HCT116 (cell line): ENCODE data around the gene SLC6A7. TPM values are rescaled to one million over a fixed set of nuclear protein-coding genes. Genes with fewer than 3 reads are reported as not detected.

ENCODE experiments used
- ATAC-seq: fragments of 200-7000 bp; cut with Tn5 transposase; 2 replicates; pipeline ENCODE4 v1.9.1; 2020; ENCODE audit warnings: mild to moderate bottlenecking, moderate library complexity
- BruUV-seq: library from RNA; stranded (reverse); fragments of 400-500 nt; replicated peaks from 2 replicates; lab custom pipeline; 2021; lab: Mats Ljungman, UMichigan
- CTCF ChIA-PET: fragments of 300-600 bp; sonication (Branson Sonifier 250); formaldehyde crosslinking; loops from one replicate; lab custom pipeline; 2021; ENCODE audit warnings: antibody characterized with exemption; lab: Charles Lee
- POLR2A ChIA-PET: fragments of 300-600, 350-600 bp; sonication (Branson Sonifier 250); formaldehyde crosslinking; loops from one replicate; lab custom pipeline; 2021; ENCODE audit warnings: antibody characterized with exemption; lab: Charles Lee
- RAD21 ChIA-PET, 2 experiments: fragments of 300-600 bp; sonication (Branson Sonifier 250); formaldehyde crosslinking; loops; one replicate each; lab custom pipeline; 2023; ENCODE audit warnings: low total read pairs in 2 of 2; ENCODE audit not compliant: uncharacterized antibody in 2 of 2, unreplicated experiment in 2 of 2, low non-redundant PET in 1 of 2; lab: Charles Lee
- DNase-seq: peaks from one replicate; pipeline ENCODE4 v3.0.0-alpha.2; 2010; ENCODE audit warnings: low read depth, low spot score
- H2AFZ ChIP-seq: fragments of 200-600 bp; shearing (Covaris generic), sonication (generic); 2 replicates; pipeline ENCODE4 v1.6.1; 2017; ENCODE audit warnings: low read depth, mixed run types, mixed read lengths, antibody characterized with exemption, low read length; ENCODE audit not compliant: poor library complexity, severe bottlenecking
- H3K27ac ChIP-seq: 2 replicates; pipeline ENCODE4 v1.5.1; 2012; ENCODE audit warnings: low read depth, low read length
- H3K27me3 ChIP-seq: fragments of 200-600 bp; sonication (generic); 2 replicates; pipeline ENCODE4 v1.6.1; 2016; ENCODE audit warnings: mixed run types, low read length, mixed read lengths; ENCODE audit not compliant: insufficient read depth
- H3K36me3 ChIP-seq, 2 experiments: fragments of 200-500 bp in 1 of 2; fragments of 200-600 bp in 1 of 2; sonication (Bioruptor generic) in 1 of 2; sonication (generic) in 1 of 2; 2 replicates each; pipeline versions ENCODE4 v1.5.1 to v1.6.1; 2014 to 2016; ENCODE audit warnings: low read length in 2 of 2, inconsistent platforms in 1 of 2, mixed read lengths in 1 of 2, mixed run types in 1 of 2; ENCODE audit not compliant: insufficient read depth in 2 of 2, control insufficient read depth in 1 of 2
- H3K4me1 ChIP-seq, 2 experiments: fragments of 200-600 bp in 1 of 2; sonication (generic) in 1 of 2; 2 replicates each; pipeline versions ENCODE4 v1.5.1 to v1.6.1; 2012 to 2017; ENCODE audit warnings: low read length in 2 of 2, inconsistent platforms in 1 of 2, mild to moderate bottlenecking in 1 of 2, mixed read lengths in 1 of 2, mixed run types in 1 of 2, moderate library complexity in 1 of 2; ENCODE audit not compliant: insufficient read depth in 2 of 2, control insufficient read depth in 1 of 2
- H3K4me2 ChIP-seq: fragments of 200-600 bp; sonication (generic); 2 replicates; pipeline ENCODE4 v1.6.1; 2017; ENCODE audit warnings: mixed run types, low read length, mixed read lengths
- H3K4me3 ChIP-seq, 2 experiments: fragments of 200-600 bp in 1 of 2; sonication (generic) in 1 of 2; replicated peaks in 1 of 2; 2 replicates each; pipeline ENCODE4 v1.5.1; 2011 to 2016; ENCODE audit warnings: low read length in 2 of 2, control low read depth in 1 of 2, low read depth in 1 of 2, mild to moderate bottlenecking in 1 of 2, mixed read lengths in 1 of 2, mixed run types in 1 of 2
- H3K79me2 ChIP-seq: fragments of 200-600 bp; sonication (generic); 2 replicates; pipeline ENCODE4 v1.6.1; 2017; ENCODE audit warnings: mild to moderate bottlenecking, mixed run types, low read length, moderate library complexity, mixed read lengths; ENCODE audit not compliant: insufficient read depth
- H3K9ac ChIP-seq: fragments of 200-600 bp; sonication (generic); 2 replicates; pipeline ENCODE4 v1.6.1; 2016; ENCODE audit warnings: low read length, mixed read lengths
- H3K9me2 ChIP-seq: fragments of 200-600 bp; sonication (generic), shearing (Covaris generic); 2 replicates; pipeline ENCODE4 v1.6.1; 2017; ENCODE audit warnings: mixed run types, mild to moderate bottlenecking, moderate library complexity; ENCODE audit not compliant: insufficient read depth
- H3K9me3 ChIP-seq, 2 experiments: fragments of 200-500 bp in 1 of 2; fragments of 200-600 bp in 1 of 2; sonication (Bioruptor generic) in 1 of 2; sonication (generic) in 1 of 2; 2 replicates each; pipeline ENCODE4 v1.6.1; 2014 to 2017; ENCODE audit warnings: low read length in 2 of 2, mixed read lengths in 2 of 2, inconsistent platforms in 1 of 2, low read depth in 1 of 2, mild to moderate bottlenecking in 1 of 2, mixed run types in 1 of 2, moderate library complexity in 1 of 2; ENCODE audit not compliant: control insufficient read depth in 1 of 2, insufficient read depth in 1 of 2
- H4K20me1 ChIP-seq: fragments of 200-600 bp; sonication (generic), shearing (Covaris generic); 2 replicates; pipeline ENCODE4 v1.6.1; 2017; ENCODE audit warnings: mixed run types, mild to moderate bottlenecking, moderate library complexity; ENCODE audit not compliant: insufficient read depth
- CBX3 ChIP-seq: IDR thresholded peaks from 2 replicates; pipeline ENCODE4 v1.6.1; 2012; ENCODE audit warnings: low read depth
- EGR1 ChIP-seq: IDR thresholded peaks from 2 replicates; pipeline ENCODE4 v1.6.1; 2012; ENCODE audit warnings: low read depth
- ELF1 ChIP-seq: IDR thresholded peaks from 2 replicates; pipeline ENCODE4 v1.6.1; 2012; ENCODE audit warnings: low read depth, borderline replicate concordance
- EZH2phosphoT487 ChIP-seq: fragments of 200-600 bp; IDR thresholded peaks from 2 replicates; pipeline ENCODE4 v1.6.1; 2018; ENCODE audit warnings: antibody characterized with exemption, borderline replicate concordance
- FOSL1 ChIP-seq: IDR thresholded peaks from 2 replicates; pipeline ENCODE4 v1.6.1; 2012; ENCODE audit warnings: low read depth
- JUND ChIP-seq: IDR thresholded peaks from 2 replicates; pipeline ENCODE4 v1.6.1; 2012
- YY1 ChIP-seq: IDR thresholded peaks from 2 replicates; pipeline ENCODE4 v1.6.1; 2011; ENCODE audit warnings: low read length, low read depth, moderate library complexity, mild to moderate bottlenecking; ENCODE audit not compliant: insufficient replicate concordance; ENCODE audit errors: extremely low read depth
- ZFX ChIP-seq: fragments of 450-650 bp; IDR thresholded peaks from 2 replicates; pipeline ENCODE4 v1.6.1; 2017
- ZNF274 ChIP-seq: fragments of 200-500 bp; sonication (Bioruptor generic); IDR thresholded peaks from 2 replicates; pipeline ENCODE4 v1.6.1; 2014; ENCODE audit warnings: mild to moderate bottlenecking, low read depth, low read length, inconsistent platforms
- intact Hi-C: fragments of 100-400 bp; cut with micrococcal nuclease; formaldehyde crosslinking; loops from 2 replicates; pipeline ENCODE4 v1.10.0; 2022
- total RNA-seq: library from RNA; stranded (reverse); gene quantifications from one replicate; pipeline ENCODE4 v1.2.1, GENCODE V29; 2021; ENCODE audit not compliant: unreplicated experiment
- TF ChIP-seq, protein P1 (sequence below): IDR thresholded peaks from 2 replicates; pipeline ENCODE4 v1.6.1; 2012
- TF ChIP-seq, protein P2 (sequence below): IDR thresholded peaks from 2 replicates; pipeline ENCODE4 v1.6.1; 2012
- TF ChIP-seq, protein P3 (sequence below), 3 experiments: fragments of 200-600 bp in 1 of 3; sonication (generic) in 1 of 3; IDR thresholded peaks in 2 of 3; conservative IDR thresholded peaks in 1 of 3; 2 replicates each; pipeline ENCODE4 v1.5.1; 2012 to 2017; ENCODE audit warnings: low read depth in 2 of 3, low read length in 2 of 3, antibody characterized with exemption in 1 of 3, borderline replicate concordance in 1 of 3, control low read depth in 1 of 3, mild to moderate bottlenecking in 1 of 3, mixed read lengths in 1 of 3, mixed run types in 1 of 3, moderate library complexity in 1 of 3; ENCODE audit not compliant: insufficient read depth in 1 of 3

SLC6A7 gene
- total RNA-seq, 1 experiment from 2014 or later, result not detected

DNA sequence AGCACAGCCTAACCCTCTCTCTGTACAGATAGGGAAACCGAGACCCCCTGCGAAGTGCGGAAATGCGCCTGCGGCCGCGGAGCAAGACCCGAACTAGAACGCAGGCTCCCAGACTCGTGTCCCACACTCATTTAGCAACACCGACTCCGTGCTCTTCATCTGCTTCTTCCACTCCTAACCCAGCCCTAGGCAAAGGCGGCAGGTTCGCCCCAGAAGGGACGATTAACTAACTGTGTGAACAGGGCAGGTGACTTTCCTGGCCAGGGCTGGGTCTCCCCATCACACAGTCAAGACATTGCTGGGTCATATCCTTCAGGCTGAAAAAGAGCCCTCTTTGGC is 22.4 kb upstream of the SLC6A7 start:
- no peak overlapping the region for H2AFZ ChIP-seq
- ChIA-PET POLR2A (no interaction called here), CTCF (no interaction called here), RAD21 (no interaction called here)
- H3K4me3 ChIP-seq, result no peak overlapping the region
- DNase-seq, result no peak
- no peak overlapping the region for H3K27ac ChIP-seq
- TF ChIP-seq ZNF274, result no peak
- TF ChIP-seq YY1, result no peak
- TF ChIP-seq, protein P1, sequence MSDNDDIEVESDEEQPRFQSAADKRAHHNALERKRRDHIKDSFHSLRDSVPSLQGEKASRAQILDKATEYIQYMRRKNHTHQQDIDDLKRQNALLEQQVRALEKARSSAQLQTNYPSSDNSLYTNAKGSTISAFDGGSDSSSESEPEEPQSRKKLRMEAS, result no peak
- no peak for TF ChIP-seq ELF1
- TF ChIP-seq, protein P2, sequence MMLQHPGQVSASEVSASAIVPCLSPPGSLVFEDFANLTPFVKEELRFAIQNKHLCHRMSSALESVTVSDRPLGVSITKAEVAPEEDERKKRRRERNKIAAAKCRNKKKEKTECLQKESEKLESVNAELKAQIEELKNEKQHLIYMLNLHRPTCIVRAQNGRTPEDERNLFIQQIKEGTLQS, result no peak
- no peak for TF ChIP-seq CBX3
- TF ChIP-seq ZFX, result no peak
- TF ChIP-seq EZH2phosphoT487, result no peak
- no peak for TF ChIP-seq FOSL1
- TF ChIP-seq EGR1, result no peak
- TF ChIP-seq, all 23 proteins: peak for 0
- Histone ChIP-seq H3K9me2 (no peaks in the 10 kb centered on the region), H3K4me2 (no peak overlapping the region), H3K27me3 (peaks cover 9% of the 10 kb centered on the region), H4K20me1 (no peaks in the 10 kb centered on the region), H3K36me3 (no peaks in the 10 kb centered on the region), H3K79me2 (no peaks in the 10 kb centered on the region), H3K9ac (no peak overlapping the region), H3K4me1 (peaks cover 0 to 5% of the 10 kb centered on the region in 2 experiments; a peak in 1 of 4 replicates), H3K9me3 (no peaks in the 10 kb centered on the region)
- intact Hi-C loops, result no loop called here
- no TSS peak for BruUV-seq
- no peak for ATAC-seq

DNA sequence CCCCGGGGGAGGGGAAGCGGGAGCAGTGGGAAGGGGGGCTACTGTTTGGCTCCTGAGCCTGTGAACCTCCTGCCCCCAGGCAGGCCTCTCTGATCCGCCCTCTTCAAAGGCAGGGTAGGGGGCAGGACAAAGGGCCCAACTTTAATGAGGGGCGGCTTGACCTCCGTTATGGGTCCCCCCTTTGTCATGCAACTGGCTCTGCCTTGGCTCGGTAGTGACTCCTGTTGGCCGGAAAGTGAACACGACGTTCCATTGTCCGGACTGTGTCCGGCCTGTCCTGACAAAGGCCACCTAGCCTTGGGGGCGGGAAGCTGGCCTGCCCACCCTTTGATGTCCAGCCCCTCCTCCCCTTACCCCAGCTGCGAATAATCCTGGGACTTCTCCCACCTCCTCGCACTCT is 22.0 kb upstream of the SLC6A7 start:
- TF ChIP-seq, protein P3, sequence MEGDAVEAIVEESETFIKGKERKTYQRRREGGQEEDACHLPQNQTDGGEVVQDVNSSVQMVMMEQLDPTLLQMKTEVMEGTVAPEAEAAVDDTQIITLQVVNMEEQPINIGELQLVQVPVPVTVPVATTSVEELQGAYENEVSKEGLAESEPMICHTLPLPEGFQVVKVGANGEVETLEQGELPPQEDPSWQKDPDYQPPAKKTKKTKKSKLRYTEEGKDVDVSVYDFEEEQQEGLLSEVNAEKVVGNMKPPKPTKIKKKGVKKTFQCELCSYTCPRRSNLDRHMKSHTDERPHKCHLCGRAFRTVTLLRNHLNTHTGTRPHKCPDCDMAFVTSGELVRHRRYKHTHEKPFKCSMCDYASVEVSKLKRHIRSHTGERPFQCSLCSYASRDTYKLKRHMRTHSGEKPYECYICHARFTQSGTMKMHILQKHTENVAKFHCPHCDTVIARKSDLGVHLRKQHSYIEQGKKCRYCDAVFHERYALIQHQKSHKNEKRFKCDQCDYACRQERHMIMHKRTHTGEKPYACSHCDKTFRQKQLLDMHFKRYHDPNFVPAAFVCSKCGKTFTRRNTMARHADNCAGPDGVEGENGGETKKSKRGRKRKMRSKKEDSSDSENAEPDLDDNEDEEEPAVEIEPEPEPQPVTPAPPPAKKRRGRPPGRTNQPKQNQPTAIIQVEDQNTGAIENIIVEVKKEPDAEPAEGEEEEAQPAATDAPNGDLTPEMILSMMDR (IDR thresholded peaks at IDR 0.05 in 2 of 3, conservative IDR thresholded peaks at IDR 0.05 in 1 of 3; ENCODE audit: borderline replicate concordance in 1 of 3, insufficient read depth in 1 of 3, low read depth in 2 of 3, low read length in 2 of 3), result peak in 2 of 3 experiments; percentile 31 to 39; a peak in 3 of 6 replicates
- no peak for TF ChIP-seq JUND
- BruUV-seq, result no TSS peak
- Histone ChIP-seq H3K9ac (no peak overlapping the region), H3K27me3 (peaks cover 9% of the 10 kb centered on the region), H3K4me1 (peaks cover 0 to 5% of the 10 kb centered on the region in 2 experiments; a peak in 1 of 4 replicates), H4K20me1 (no peaks in the 10 kb centered on the region), H3K4me3 (no peak overlapping the region), H3K36me3 (no peaks in the 10 kb centered on the region), H3K27ac (no peak overlapping the region), H3K9me2 (no peaks in the 10 kb centered on the region), H3K79me2 (no peaks in the 10 kb centered on the region), H3K4me2 (no peak overlapping the region), H2AFZ (no peak overlapping the region), H3K9me3 (no peaks in the 10 kb centered on the region)
- intact Hi-C loops, result no loop called here
- no peak for DNase-seq
- CTCF ChIA-PET, result no interaction called here
- RAD21 ChIA-PET, result no interaction called here
- POLR2A ChIA-PET, result no interaction called here
- 0 out of 2 replicates have a peak, but pooled peaks have one; percentile 39 for ATAC-seq
